Adrenal gland (tissue), 12 donors: Measurements from ENCODE around the gene DEF6. TPM values are rescaled to one million over a fixed set of nuclear protein-coding genes. Genes with fewer than 3 reads are reported as not detected.

ENCODE experiments used
- DNase-seq, 7 donors: peaks; one replicate each; pipeline ENCODE4 v3.0.0-alpha.2; 2019 to 2020
- H3K27ac ChIP-seq, 5 donors: fragments of 200-600 bp; sonication (generic) in 4 of 5; 1 replicate in 3 of 5; 2 replicates in 2 of 5; pipeline versions ENCODE4 v1.5.1 to v1.8.0; 2016 to 2020; ENCODE audit warnings: mild to moderate bottlenecking in 1 of 5
- H3K27me3 ChIP-seq: fragments of 200-600 bp; 2 replicates; pipeline ENCODE4 v1.8.0; 2021
- H3K36me3 ChIP-seq, 2 donors: fragments of 200-600 bp; replicated peaks in 1 of 2; 1 replicate in 1 of 2; 2 replicates in 1 of 2; pipeline versions ENCODE4 v1.5.1 to v1.8.0; 2018 to 2022
- H3K4me1 ChIP-seq, 2 donors: fragments of 200-600 bp; replicated peaks in 1 of 2; 1 replicate in 1 of 2; 2 replicates in 1 of 2; pipeline versions ENCODE4 v1.5.1 to v1.8.0; 2018 to 2021
- H3K4me3 ChIP-seq, 4 donors: fragments of 200-600 bp; sonication (generic) in 3 of 4; one replicate each; pipeline ENCODE4 v1.5.1; 2016 to 2018
- H3K9me3 ChIP-seq, 3 donors: fragments of 200-600 bp; sonication (generic) in 1 of 3; replicated peaks in 1 of 3; 1 replicate in 2 of 3; 2 replicates in 1 of 3; pipeline versions ENCODE4 v1.5.1 to v1.8.0; 2016 to 2021
- CTCF ChIP-seq, 6 experiments: fragments of 450-650 bp in 4 of 6; fragments of 200-600 bp in 2 of 6; sonication (generic) in 1 of 6; IDR thresholded peaks; 1 replicate in 5 of 6; 2 replicates in 1 of 6; pipeline versions ENCODE4 v1.5.1 to v1.8.0; 2016 to 2021; ENCODE audit warnings: antibody characterized with exemption in 6 of 6, mild to moderate bottlenecking in 2 of 6, moderate library complexity in 1 of 6
- POLR2A ChIP-seq, 2 donors: fragments of 450-650 bp; IDR thresholded peaks; one replicate each; pipeline ENCODE4 v1.6.1; 2017; ENCODE audit warnings: antibody characterized with exemption in 2 of 2, mild to moderate bottlenecking in 2 of 2, moderate library complexity in 1 of 2
- whole genome bisulfite sequencing, 4 donors: extraction: QIAGEN DNeasy Blood & Tissue Kit in 2 of 4; methylation state at CpG; one replicate each; pipeline versions ENCODE4 v1.1.5 to v1.1.7; 2013 to 2017; 5-methylcytosine and 5-hydroxymethylcytosine counted together
- intact Hi-C, 2 donors: fragments of 100-400 bp; cut with DNase I; formaldehyde crosslinking; loops; one replicate each; pipeline versions ENCODE4 v1.14.1 to v1.15.0; 2022 to 2023
- polyA plus RNA-seq, 3 donors: library from polyadenylated mRNA; stranded (reverse); fragments of 200-250 nt in 2 of 3; fragments of 350-450 nt in 1 of 3; fragmentation: Illumina TruSeq in 1 of 3; extraction: RNeasy Lipid Tissue Mini Kit (QIAGEN cat#74804) in 1 of 3; gene quantifications; one replicate each; pipeline ENCODE4 v1.2.3, GENCODE V29; 2013 to 2014
- total RNA-seq, 9 donors: library from RNA; depleted of rRNA in 4 of 9; stranded (reverse); fragments of >200 nt in 4 of 9; fragments of 120-200 nt in 1 of 9; fragmentation: NEBNext Ultra II Directional in 1 of 9; extraction: Animal tissue kit (Norgen Biotek cat#: 25700) in 1 of 9; gene quantifications; one replicate each; pipeline versions ENCODE4 v1.1.0 to v1.2.4, GENCODE V29; 2013 to 2023
- donor health status: healthy with polysubstance abuse.
- donor health status: Bipolar disorder and iron deficiency.
- donor health status: DM: yes; HTN: yes; CAD: no.
- donor health status: DM: no; HTN: no; CAD: no.
- donor health status: DM: no; HTN: no; CAD: no.
- donor health status: DM: yes; HTN: yes; CAD: no.

The DEF6 gene
- total and polyA plus RNA-seq, 12 donors: 1.6 to 26.1 (median 6.1) TPM

- no peaks in the 10 kb centered on the region for H3K36me3 ChIP-seq
- peaks cover 6 to 30% of the 10 kb centered on the region in 2 donors for H3K4me1 ChIP-seq
- no peaks in the 10 kb centered on the region for H3K9me3 ChIP-seq
- 34 to 83% (median 54%) methylated on average over 1 to 2 of the region's 2 CpGs for WGBS, 4 donors
- intact Hi-C loops: no loop called here
- H3K27ac ChIP-seq: no peak overlapping the region
- TF ChIP-seq CTCF (IDR thresholded peaks at IDR 0.05) (no peak), POLR2A (IDR thresholded peaks at IDR 0.05) (no peak)
- no peak overlapping the region for H3K4me3 ChIP-seq
- no peaks in the 10 kb centered on the region for H3K27me3 ChIP-seq
- no peak for DNase-seq
Observed at GRCh38 chr6:35262596-35262995, 35.0 kb upstream of the DEF6 start.

GRCh38 chr6:35264550-35265274, 32.9 kb upstream of the DEF6 start:
- no peaks in the 10 kb centered on the region for H3K9me3 ChIP-seq
- no peak overlapping the region for H3K4me3 ChIP-seq
- no peak for TF ChIP-seq CTCF (IDR thresholded peaks at IDR 0.05)
- intact Hi-C loops: no loop called here
- no peaks in the 10 kb centered on the region for H3K27me3 ChIP-seq
- no peak for DNase-seq
- H3K36me3 ChIP-seq: no peaks in the 10 kb centered on the region
- no peak overlapping the region for H3K27ac ChIP-seq
- peaks cover 6 to 19% of the 10 kb centered on the region in 2 donors for H3K4me1 ChIP-seq

- 87 to 95% (median 93%) methylated on average over 2 of the region's 2 CpGs for WGBS, 4 donors
- Histone ChIP-seq H3K4me1 (peaks cover 2 to 14% of the 10 kb centered on the region in 2 donors), H3K36me3 (no peaks in the 10 kb centered on the region), H3K27me3 (no peaks in the 10 kb centered on the region), H3K9me3 (no peaks in the 10 kb centered on the region), H3K27ac (no peak overlapping the region), H3K4me3 (no peak overlapping the region)
- no peak for TF ChIP-seq CTCF (IDR thresholded peaks at IDR 0.05)
- no peak for TF ChIP-seq POLR2A (IDR thresholded peaks at IDR 0.05)
- intact Hi-C loops: no loop called here
- DNase-seq: no peak
Observed at GRCh38 chr6:35265523-35265922, 32.1 kb upstream of the DEF6 start.

GRCh38 chr6:35267446-35267845, 30.2 kb upstream of the DEF6 start:
- TF ChIP-seq CTCF (IDR thresholded peaks at IDR 0.05) (no peak), POLR2A (IDR thresholded peaks at IDR 0.05) (no peak)
- no peaks in the 10 kb centered on the region for H3K9me3 ChIP-seq
- H3K4me3 ChIP-seq: no peak overlapping the region
- H3K36me3 ChIP-seq: no peaks in the 10 kb centered on the region
- WGBS, 4 donors: 81 to 95% (median 89%) methylated on average over 8 of the region's 8 CpGs
- no peak overlapping the region for H3K27ac ChIP-seq
- peaks cover 0 to 8% of the 10 kb centered on the region in 2 donors for H3K4me1 ChIP-seq
- no peak for DNase-seq
- intact Hi-C loops: no loop called here
- H3K27me3 ChIP-seq: no peaks in the 10 kb centered on the region
